ENCODE results near the gene CD300A.
"Not testable (repeated sequence)": the region's sequence is repeated elsewhere in the genome, so short reads cannot be mapped to it uniquely, and the experiment has no call there.

The CD300A gene

DNA sequence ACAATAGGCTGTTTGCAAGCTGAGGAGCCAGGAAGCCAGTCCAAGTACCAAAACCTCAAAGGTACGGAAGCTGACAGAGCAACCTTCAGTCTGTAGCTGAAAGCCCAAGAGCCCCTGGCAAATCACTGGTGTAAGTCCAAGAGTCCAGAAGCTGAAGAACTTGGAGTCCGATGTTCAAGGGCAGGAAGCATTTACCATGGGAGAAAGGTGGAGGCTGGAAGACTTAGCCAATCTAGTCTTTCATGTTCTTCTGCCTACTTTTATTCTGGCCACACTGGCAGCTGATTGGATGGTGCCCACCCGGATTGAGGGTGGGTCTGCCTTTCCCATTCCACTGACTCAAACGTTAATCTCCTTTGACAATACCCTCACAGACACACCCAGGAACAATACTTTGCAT is 49.5 kb downstream of the CD300A start (continued):
- TF ChIP-seq, protein P1, sequence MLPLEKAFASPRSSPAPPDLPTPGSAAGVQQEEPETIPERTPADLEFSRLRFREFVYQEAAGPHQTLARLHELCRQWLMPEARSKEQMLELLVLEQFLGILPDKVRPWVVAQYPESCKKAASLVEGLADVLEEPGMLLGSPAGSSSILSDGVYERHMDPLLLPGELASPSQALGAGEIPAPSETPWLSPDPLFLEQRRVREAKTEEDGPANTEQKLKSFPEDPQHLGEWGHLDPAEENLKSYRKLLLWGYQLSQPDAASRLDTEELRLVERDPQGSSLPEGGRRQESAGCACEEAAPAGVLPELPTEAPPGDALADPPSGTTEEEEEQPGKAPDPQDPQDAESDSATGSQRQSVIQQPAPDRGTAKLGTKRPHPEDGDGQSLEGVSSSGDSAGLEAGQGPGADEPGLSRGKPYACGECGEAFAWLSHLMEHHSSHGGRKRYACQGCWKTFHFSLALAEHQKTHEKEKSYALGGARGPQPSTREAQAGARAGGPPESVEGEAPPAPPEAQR (tag by site-specific recombination; IDR thresholded peaks at IDR 0.05), result no peak
- TF ChIP-seq ZNF530 (tag by site-specific recombination; IDR thresholded peaks at IDR 0.05; ENCODE audit: low read depth) (no peak), ZNF621 (tag by site-specific recombination; IDR thresholded peaks at IDR 0.05) (no peak), SCRT2 (tag by site-specific recombination; IDR thresholded peaks at IDR 0.05) (no peak)

DNA sequence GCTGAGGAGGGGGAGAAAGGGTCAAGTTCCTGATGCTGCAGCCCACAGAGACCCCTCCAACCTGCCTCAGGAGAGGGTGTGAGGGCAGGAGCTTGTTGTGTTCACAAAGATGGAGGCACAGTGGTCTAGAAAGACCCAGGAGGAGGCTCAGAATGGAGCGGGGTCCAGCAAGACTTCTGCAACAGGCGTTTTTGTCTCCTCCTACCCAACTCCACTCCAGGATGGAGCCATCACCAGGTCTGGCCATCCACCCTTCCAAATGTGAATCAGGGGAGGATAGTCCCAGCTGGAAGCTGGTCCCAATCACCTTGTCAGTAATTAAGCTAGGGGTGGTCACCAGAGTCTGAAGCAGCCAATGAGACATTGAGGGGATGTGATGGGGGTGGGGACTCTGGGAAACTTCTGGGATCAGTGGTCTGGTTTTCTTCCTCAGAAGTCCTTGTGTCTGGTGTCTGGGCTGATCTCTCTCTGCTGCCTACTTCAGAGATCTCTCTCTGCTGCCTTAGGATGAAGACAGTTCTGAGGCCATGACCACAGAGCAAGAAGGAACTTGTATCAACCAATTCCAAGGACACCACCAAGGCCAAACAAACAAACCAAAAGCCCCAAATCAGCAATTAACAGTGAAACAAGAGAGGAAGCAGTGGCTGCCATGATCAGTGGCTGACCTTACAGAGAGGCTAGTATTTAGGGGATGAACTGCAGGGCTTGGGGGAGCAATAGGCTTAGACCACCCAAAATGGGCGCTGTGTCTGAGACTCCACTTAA is 50.3 kb downstream of the CD300A start:
- POLR2A ChIA-PET, result no interaction called here
- H3K4me1 ChIP-seq (ENCODE audit: control insufficient read depth, insufficient read depth, low read length), result no peaks in the 10 kb centered on the region
- H3K9me3 ChIP-seq (ENCODE audit: control insufficient read depth, insufficient read depth, low read depth, low read length), result no peaks in the 10 kb centered on the region
- H3K4me3 ChIP-seq (ENCODE audit: low read depth, low read length), result no peak overlapping the region
- TF ChIP-seq WT1 (tag by site-specific recombination; IDR thresholded peaks at IDR 0.05), result no peak
- TF ChIP-seq, protein P2, sequence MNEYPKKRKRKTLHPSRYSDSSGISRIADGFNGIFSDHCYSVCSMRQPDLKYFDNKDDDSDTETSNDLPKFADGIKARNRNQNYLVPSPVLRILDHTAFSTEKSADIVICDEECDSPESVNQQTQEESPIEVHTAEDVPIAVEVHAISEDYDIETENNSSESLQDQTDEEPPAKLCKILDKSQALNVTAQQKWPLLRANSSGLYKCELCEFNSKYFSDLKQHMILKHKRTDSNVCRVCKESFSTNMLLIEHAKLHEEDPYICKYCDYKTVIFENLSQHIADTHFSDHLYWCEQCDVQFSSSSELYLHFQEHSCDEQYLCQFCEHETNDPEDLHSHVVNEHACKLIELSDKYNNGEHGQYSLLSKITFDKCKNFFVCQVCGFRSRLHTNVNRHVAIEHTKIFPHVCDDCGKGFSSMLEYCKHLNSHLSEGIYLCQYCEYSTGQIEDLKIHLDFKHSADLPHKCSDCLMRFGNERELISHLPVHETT (tag by site-specific recombination; IDR thresholded peaks at IDR 0.05), result no peak
- TF ChIP-seq, protein P3, sequence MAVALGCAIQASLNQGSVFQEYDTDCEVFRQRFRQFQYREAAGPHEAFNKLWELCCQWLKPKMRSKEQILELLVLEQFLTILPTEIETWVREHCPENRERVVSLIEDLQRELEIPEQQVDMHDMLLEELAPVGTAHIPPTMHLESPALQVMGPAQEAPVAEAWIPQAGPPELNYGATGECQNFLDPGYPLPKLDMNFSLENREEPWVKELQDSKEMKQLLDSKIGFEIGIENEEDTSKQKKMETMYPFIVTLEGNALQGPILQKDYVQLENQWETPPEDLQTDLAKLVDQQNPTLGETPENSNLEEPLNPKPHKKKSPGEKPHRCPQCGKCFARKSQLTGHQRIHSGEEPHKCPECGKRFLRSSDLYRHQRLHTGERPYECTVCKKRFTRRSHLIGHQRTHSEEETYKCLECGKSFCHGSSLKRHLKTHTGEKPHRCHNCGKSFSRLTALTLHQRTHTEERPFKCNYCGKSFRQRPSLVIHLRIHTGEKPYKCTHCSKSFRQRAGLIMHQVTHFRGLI (tag by site-specific recombination; IDR thresholded peaks at IDR 0.05), result no peak
- TF ChIP-seq ZBTB1 (tag by site-specific recombination; IDR thresholded peaks at IDR 0.05), result no peak
- TF ChIP-seq IKZF3 (tag by site-specific recombination; IDR thresholded peaks at IDR 0.05), result no peak
- no peak for TF ChIP-seq ZNF521 (tag by site-specific recombination; IDR thresholded peaks at IDR 0.05)
- CTCF ChIA-PET, result no interaction called here
- no peaks in the 10 kb centered on the region for H3K36me3 ChIP-seq (ENCODE audit: control insufficient read depth in 2 of 2, insufficient read depth in 1 of 2, low read length in 2 of 2)
- H3K27ac ChIP-seq (ENCODE audit: extremely low read depth, low read depth, low read length), result no peak overlapping the region

DNA sequence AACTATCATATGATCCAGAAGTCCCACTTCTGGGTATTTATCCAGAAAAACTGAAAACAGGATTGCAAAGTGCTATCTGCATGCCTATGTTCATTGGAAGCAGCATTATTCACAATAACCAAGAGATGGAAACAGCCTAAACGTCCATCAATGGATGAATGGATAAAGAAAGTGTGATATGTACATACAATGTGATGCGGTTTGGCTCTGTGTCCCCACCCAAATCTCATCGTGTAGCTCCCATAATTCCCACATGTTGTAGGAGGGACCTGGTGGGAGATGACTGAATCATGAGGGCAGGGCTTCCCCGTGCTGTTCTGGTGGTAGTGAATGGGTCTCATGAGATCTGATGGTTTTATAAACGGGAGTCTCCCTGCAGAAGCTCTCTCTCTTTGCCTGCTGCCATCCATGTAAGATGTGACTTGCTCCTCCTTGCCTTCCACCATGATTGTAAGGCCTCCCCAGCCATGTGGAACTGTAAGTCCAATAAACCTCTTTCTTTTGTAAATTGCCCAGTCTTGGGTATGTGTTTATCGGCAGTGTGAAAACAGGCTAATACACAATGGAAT is 52.1 kb downstream of the CD300A start:
- TF ChIP-seq SETDB1 (IDR thresholded peaks at IDR 0.05; ENCODE audit: insufficient read length, low read length), result peak; percentile 63
- POLR2A ChIA-PET; H3K36me3 ChIP-seq (ENCODE audit: control insufficient read depth in 2 of 2, insufficient read depth in 1 of 2, low read length in 2 of 2); H3K4me3 ChIP-seq (ENCODE audit: low read depth, low read length); H3K27ac ChIP-seq (ENCODE audit: extremely low read depth, low read depth, low read length); H3K9me3 ChIP-seq (ENCODE audit: control insufficient read depth, insufficient read depth, low read depth, low read length); H3K4me1 ChIP-seq (ENCODE audit: control insufficient read depth, insufficient read depth, low read length): not testable (repeated sequence)
- CTCF ChIA-PET, result interaction anchor here (0.6 to 1.4 kb wide), 4 partner anchors 18 to 140 kb away, joined by 3 to 4 read pairs (median 4); partner anchors contain the start of gene CD300H

DNA sequence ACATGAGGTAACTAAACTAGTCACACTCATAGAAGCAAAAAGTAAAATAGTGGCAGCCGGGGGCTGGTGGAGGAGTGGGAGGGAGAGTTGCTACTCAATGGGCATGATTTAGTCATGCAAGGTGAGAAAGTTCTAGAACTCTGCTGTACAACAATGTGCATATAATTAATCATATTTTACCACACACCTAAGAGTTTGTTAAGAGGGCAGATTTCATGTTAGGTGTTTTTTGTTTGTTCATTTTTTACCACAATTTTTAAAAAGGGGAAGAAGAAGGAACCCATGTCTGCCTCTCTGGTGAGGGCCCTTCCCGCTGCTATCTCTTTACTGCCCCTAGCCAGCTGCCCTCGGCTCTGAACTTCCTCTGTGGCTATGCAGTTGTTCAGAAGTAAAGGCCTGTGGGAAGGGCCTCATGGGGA is 53.6 kb downstream of the CD300A start:
- no peak overlapping the region for H3K4me3 ChIP-seq (ENCODE audit: low read depth, low read length)
- no peak overlapping the region for H3K27ac ChIP-seq (ENCODE audit: extremely low read depth, low read depth, low read length)
- no peaks in the 10 kb centered on the region for H3K9me3 ChIP-seq (ENCODE audit: control insufficient read depth, insufficient read depth, low read depth, low read length)
- no peaks in the 10 kb centered on the region for H3K4me1 ChIP-seq (ENCODE audit: control insufficient read depth, insufficient read depth, low read length)
- no peaks in the 10 kb centered on the region for H3K36me3 ChIP-seq (ENCODE audit: control insufficient read depth in 2 of 2, insufficient read depth in 1 of 2, low read length in 2 of 2)
- CTCF ChIA-PET, result interaction anchor here (0.5 to 1.0 kb wide), 2 partner anchors 10 to 28 kb away, joined by 3 read pairs; no protein-coding TSS in a partner anchor
- POLR2A ChIA-PET, result no interaction called here
- TF ChIP-seq GFI1B (tag by site-specific recombination; IDR thresholded peaks at IDR 0.05) (no peak), ZNF626 (tag by site-specific recombination; IDR thresholded peaks at IDR 0.05) (no peak), ZNF558 (tag by site-specific recombination; IDR thresholded peaks at IDR 0.05) (no peak), ZNF600 (tag by site-specific recombination; IDR thresholded peaks at IDR 0.05) (no peak), ZNF350 (tag by site-specific recombination; IDR thresholded peaks at IDR 0.05) (no peak), ZFP69B (tag by site-specific recombination; IDR thresholded peaks at IDR 0.05) (no peak), ZNF416 (tag by site-specific recombination; IDR thresholded peaks at IDR 0.05) (no peak), ZNF510 (tag by site-specific recombination; IDR thresholded peaks at IDR 0.05; ENCODE audit: insufficient replicate concordance) (no peak), ZNF670 (tag by site-specific recombination; IDR thresholded peaks at IDR 0.05; ENCODE audit: low read depth) (no peak)
- TF ChIP-seq, protein P4, sequence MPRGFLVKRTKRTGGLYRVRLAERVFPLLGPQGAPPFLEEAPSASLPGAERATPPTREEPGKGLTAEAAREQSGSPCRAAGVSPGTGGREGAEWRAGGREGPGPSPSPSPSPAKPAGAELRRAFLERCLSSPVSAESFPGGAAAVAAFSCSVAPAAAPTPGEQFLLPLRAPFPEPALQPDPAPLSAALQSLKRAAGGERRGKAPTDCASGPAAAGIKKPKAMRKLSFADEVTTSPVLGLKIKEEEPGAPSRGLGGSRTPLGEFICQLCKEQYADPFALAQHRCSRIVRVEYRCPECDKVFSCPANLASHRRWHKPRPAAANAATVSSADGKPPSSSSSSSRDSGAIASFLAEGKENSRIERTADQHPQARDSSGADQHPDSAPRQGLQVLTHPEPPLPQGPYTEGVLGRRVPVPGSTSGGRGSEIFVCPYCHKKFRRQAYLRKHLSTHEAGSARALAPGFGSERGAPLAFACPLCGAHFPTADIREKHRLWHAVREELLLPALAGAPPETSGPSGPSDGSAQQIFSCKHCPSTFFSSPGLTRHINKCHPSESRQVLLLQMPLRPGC (tag by site-specific recombination; IDR thresholded peaks at IDR 0.05), result no peak
- TF ChIP-seq, protein P5, sequence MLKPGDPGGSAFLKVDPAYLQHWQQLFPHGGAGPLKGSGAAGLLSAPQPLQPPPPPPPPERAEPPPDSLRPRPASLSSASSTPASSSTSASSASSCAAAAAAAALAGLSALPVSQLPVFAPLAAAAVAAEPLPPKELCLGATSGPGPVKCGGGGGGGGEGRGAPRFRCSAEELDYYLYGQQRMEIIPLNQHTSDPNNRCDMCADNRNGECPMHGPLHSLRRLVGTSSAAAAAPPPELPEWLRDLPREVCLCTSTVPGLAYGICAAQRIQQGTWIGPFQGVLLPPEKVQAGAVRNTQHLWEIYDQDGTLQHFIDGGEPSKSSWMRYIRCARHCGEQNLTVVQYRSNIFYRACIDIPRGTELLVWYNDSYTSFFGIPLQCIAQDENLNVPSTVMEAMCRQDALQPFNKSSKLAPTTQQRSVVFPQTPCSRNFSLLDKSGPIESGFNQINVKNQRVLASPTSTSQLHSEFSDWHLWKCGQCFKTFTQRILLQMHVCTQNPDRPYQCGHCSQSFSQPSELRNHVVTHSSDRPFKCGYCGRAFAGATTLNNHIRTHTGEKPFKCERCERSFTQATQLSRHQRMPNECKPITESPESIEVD (tag by site-specific recombination; IDR thresholded peaks at IDR 0.05), result no peak
